Keratinocyte (primary cell): ENCODE data around the gene GNA14. TPM values are rescaled to one million over a fixed set of nuclear protein-coding genes. Genes with fewer than 3 reads are reported as not detected.
"Not testable (repeated sequence)": the region's sequence is repeated elsewhere in the genome, so short reads cannot be mapped to it uniquely, and the experiment has no call there.

Experiments
- DNase-seq: peaks from one replicate; pipeline ENCODE4 v3.0.0-alpha.2; 2011; ENCODE audit warnings: low read depth, missing footprints, low spot score
- FAIRE-seq: peaks from 2 replicates; lab custom pipeline; 2011; peaks lifted over from hg19 to GRCh38; lab: Jason Lieb, UNC
- H2AFZ ChIP-seq: 2 replicates; pipeline ENCODE4 v1.6.0; 2012; ENCODE audit warnings: low read length, control low read depth, inconsistent platforms; ENCODE audit not compliant: control insufficient read depth
- H3K27ac ChIP-seq: 2 replicates; pipeline ENCODE4 v1.5.1; 2011; ENCODE audit warnings: low read length; ENCODE audit not compliant: control insufficient read depth, insufficient read depth
- H3K27me3 ChIP-seq: 3 replicates; pipeline ENCODE4 v1.6.0; 2011; ENCODE audit warnings: low read length; ENCODE audit not compliant: control insufficient read depth, insufficient read depth; ENCODE audit errors: extremely low read depth
- H3K36me3 ChIP-seq, 2 experiments: 2 replicates in 1 of 2; 3 replicates in 1 of 2; pipeline ENCODE4 v1.5.1; 2011; ENCODE audit warnings: low read length in 2 of 2, mild to moderate bottlenecking in 1 of 2; ENCODE audit not compliant: control insufficient read depth in 2 of 2, insufficient read depth in 2 of 2; ENCODE audit errors: extremely low read depth in 1 of 2
- H3K4me1 ChIP-seq: 3 replicates; pipeline ENCODE4 v1.5.1; 2011; ENCODE audit warnings: low read length; ENCODE audit not compliant: control insufficient read depth, insufficient read depth; ENCODE audit errors: extremely low read depth
- H3K4me2 ChIP-seq: 3 replicates; pipeline ENCODE4 v1.6.0; 2011; ENCODE audit warnings: low read depth, low read length; ENCODE audit not compliant: control insufficient read depth, insufficient read depth; ENCODE audit errors: extremely low read depth
- H3K4me3 ChIP-seq, 3 experiments: fragments of 200-600 bp in 1 of 3; sonication (generic) in 1 of 3; 2 replicates in 2 of 3; 3 replicates in 1 of 3; pipeline ENCODE4 v1.5.1; 2011 to 2016; ENCODE audit warnings: low read length in 3 of 3, mild to moderate bottlenecking in 3 of 3, control low read depth in 2 of 3, inconsistent platforms in 1 of 3, low read depth in 1 of 3, mixed read lengths in 1 of 3, mixed run types in 1 of 3, moderate library complexity in 1 of 3; ENCODE audit not compliant: control insufficient read depth in 2 of 3, insufficient read depth in 2 of 3; ENCODE audit errors: extremely low read depth in 1 of 3
- H3K79me2 ChIP-seq: 2 replicates; pipeline ENCODE4 v1.6.0; 2012; ENCODE audit warnings: low read length; ENCODE audit not compliant: control insufficient read depth, insufficient read depth
- H3K9ac ChIP-seq: 3 replicates; pipeline ENCODE4 v1.6.0; 2011; ENCODE audit warnings: low read length; ENCODE audit not compliant: control insufficient read depth, insufficient read depth; ENCODE audit errors: extremely low read depth
- H3K9me1 ChIP-seq: 3 replicates; pipeline ENCODE4 v1.6.0; 2011; ENCODE audit warnings: low read length; ENCODE audit not compliant: control insufficient read depth, insufficient read depth; ENCODE audit errors: extremely low read depth
- H3K9me3 ChIP-seq: 2 replicates; pipeline ENCODE4 v1.5.1; 2012; ENCODE audit warnings: low read depth, low read length; ENCODE audit not compliant: control insufficient read depth
- H4K20me1 ChIP-seq: 3 replicates; pipeline ENCODE4 v1.6.0; 2011; ENCODE audit warnings: low read length; ENCODE audit not compliant: control insufficient read depth, insufficient read depth; ENCODE audit errors: extremely low read depth
- CTCF ChIP-seq, 3 experiments: IDR thresholded peaks in 1 of 3; conservative IDR thresholded peaks in 1 of 3; optimal IDR thresholded peaks in 1 of 3; 2 replicates in 2 of 3; 3 replicates in 1 of 3; pipeline versions ENCODE3 to v1.5.1; 2011; ENCODE audit warnings: low read length in 3 of 3, mild to moderate bottlenecking in 3 of 3, moderate library complexity in 2 of 3, control low read depth in 1 of 3, inconsistent platforms in 1 of 3; ENCODE audit not compliant: insufficient read depth in 2 of 3; ENCODE audit errors: extremely low read depth in 1 of 3
- EZH2 ChIP-seq: IDR thresholded peaks from one replicate; pipeline ENCODE4 v1.6.1; 2012; ENCODE audit warnings: inconsistent platforms, mild to moderate bottlenecking, low read length, moderate library complexity
- dilution Hi-C: fragments of 300-500 bp; cut with MboI; formaldehyde crosslinking; loops from one replicate; pipeline ENCODE4 v1.7.0; 2020; ENCODE audit warnings: low sequenced_read_pairs; ENCODE audit not compliant: extremely low pct_ligation_motif_present
- polyA plus RNA-seq, 5 experiments: library from polyadenylated mRNA; depleted of rRNA in 3 of 5; stranded (reverse) in 3 of 5; stranded (forward) in 1 of 5; unstranded in 1 of 5; fragments of >200 nt; gene quantifications; 1 replicate in 1 of 5; 2 replicates in 3 of 5; 3 replicates in 1 of 5; pipeline versions ENCODE4 v1.2.1 to v1.2.3, GENCODE V29; 2011 to 2012; ENCODE audit warnings: missing spikeins in 2 of 5, low read depth in 1 of 5, low replicate concordance in 1 of 5

GNA14 gene
- polyA plus RNA-seq, 1 donor (not counting 4 experiments of a cell fraction or from before 2014, with no cell fraction given), result not detected

- dilution Hi-C loops, result not testable (repeated sequence)
Measured at GRCh38 chr9:77690119-77690518, 42.0 kb upstream of the GNA14 start.

GRCh38 chr9:77687737-77688136, 39.6 kb upstream of the GNA14 start:
- not testable (repeated sequence) for FAIRE-seq

More at GRCh38 chr9:77690119-77690518, 42.0 kb upstream of the GNA14 start:
- not testable (repeated sequence) for H3K9me3 ChIP-seq, FAIRE-seq, DNase-seq, H4K20me1 ChIP-seq, H2AFZ ChIP-seq, H3K4me3 ChIP-seq, H3K36me3 ChIP-seq, H3K4me2 ChIP-seq, H3K9me1 ChIP-seq, H3K4me1 ChIP-seq, H3K27me3 ChIP-seq, H3K79me2 ChIP-seq, H3K27ac ChIP-seq, H3K9ac ChIP-seq

GRCh38 chr9:77680581-77680980, 32.5 kb upstream of the GNA14 start:
- H4K20me1 ChIP-seq, result no peaks in the 10 kb centered on the region
- no peaks in the 10 kb centered on the region for H3K4me1 ChIP-seq
- H2AFZ ChIP-seq, result no peak overlapping the region
- TF ChIP-seq EZH2 (no peak), CTCF (optimal IDR thresholded peaks at IDR 0.05 in 1 of 3, IDR thresholded peaks at IDR 0.05 in 1 of 3, conservative IDR thresholded peaks at IDR 0.05 in 1 of 3; ENCODE audit: extremely low read depth in 1 of 3, insufficient read depth in 2 of 3, low read length in 3 of 3) (no peak)
- H3K4me2 ChIP-seq, result no peak overlapping the region
- H3K9me1 ChIP-seq, result no peaks in the 10 kb centered on the region
- DNase-seq (no peak), FAIRE-seq (no peak)
- H3K9me3 ChIP-seq, result no peaks in the 10 kb centered on the region
- no peaks in the 10 kb centered on the region for H3K27me3 ChIP-seq
- no peak overlapping the region for H3K9ac ChIP-seq
- H3K36me3 ChIP-seq, result no peaks in the 10 kb centered on the region
- no peak overlapping the region for H3K27ac ChIP-seq
- H3K4me3 ChIP-seq, result no peak overlapping the region
- dilution Hi-C loops, result no loop called here
- H3K79me2 ChIP-seq, result no peaks in the 10 kb centered on the region

More at GRCh38 chr9:77687737-77688136, 39.6 kb upstream of the GNA14 start:
- H3K36me3 ChIP-seq, H2AFZ ChIP-seq, DNase-seq, H4K20me1 ChIP-seq, H3K4me2 ChIP-seq, dilution Hi-C loops, H3K9me3 ChIP-seq, H3K9ac ChIP-seq, H3K79me2 ChIP-seq, H3K27me3 ChIP-seq, H3K9me1 ChIP-seq, H3K27ac ChIP-seq, H3K4me3 ChIP-seq, H3K4me1 ChIP-seq: not testable (repeated sequence)
